ENCODE data around the gene ITLN1. TPM values are rescaled to one million over a fixed set of nuclear protein-coding genes. Genes with fewer than 3 reads are reported as not detected.
"Not testable (repeated sequence)": the region's sequence is repeated elsewhere in the genome, so short reads cannot be mapped to it uniquely, and the experiment has no call there.

ITLN1 gene
- polyA plus RNA-seq, 1 donor (not counting 4 experiments of a cell fraction or from before 2014, with no cell fraction given), result not detected

- TF ChIP-seq EZH2 (IDR thresholded peaks at IDR 0.05; ENCODE audit: low read length) (no peak), CTCF (optimal IDR thresholded peaks at IDR 0.05 in 1 of 3, IDR thresholded peaks at IDR 0.05 in 1 of 3, conservative IDR thresholded peaks at IDR 0.05 in 1 of 3; ENCODE audit: extremely low read depth in 1 of 3, insufficient read depth in 2 of 3, low read length in 3 of 3) (no peak)
- Histone ChIP-seq H3K79me2 (ENCODE audit: control insufficient read depth, insufficient read depth, low read length) (no peaks in the 10 kb centered on the region), H3K9me3 (ENCODE audit: control insufficient read depth, low read depth, low read length) (no peaks in the 10 kb centered on the region), H4K20me1 (ENCODE audit: control insufficient read depth, extremely low read depth, insufficient read depth, low read length) (no peaks in the 10 kb centered on the region), H3K4me2 (ENCODE audit: control insufficient read depth, extremely low read depth, insufficient read depth, low read depth, low read length) (no peak overlapping the region), H3K4me1 (ENCODE audit: control insufficient read depth, extremely low read depth, insufficient read depth, low read length) (no peaks in the 10 kb centered on the region), H3K9ac (ENCODE audit: control insufficient read depth, extremely low read depth, insufficient read depth, low read length) (no peak overlapping the region), H3K36me3 (ENCODE audit: control insufficient read depth in 2 of 2, extremely low read depth in 1 of 2, insufficient read depth in 2 of 2, low read length in 2 of 2) (no peaks in the 10 kb centered on the region), H3K27ac (ENCODE audit: control insufficient read depth, insufficient read depth, low read length) (no peak overlapping the region), H3K27me3 (ENCODE audit: control insufficient read depth, extremely low read depth, insufficient read depth, low read length) (no peaks in the 10 kb centered on the region), H3K4me3 (ENCODE audit: control insufficient read depth in 2 of 3, extremely low read depth in 1 of 3, insufficient read depth in 2 of 3, low read depth in 1 of 3, low read length in 3 of 3) (no peak overlapping the region), H2AFZ (ENCODE audit: control insufficient read depth, low read length) (no peak overlapping the region), H3K9me1 (ENCODE audit: control insufficient read depth, extremely low read depth, insufficient read depth, low read length) (no peaks in the 10 kb centered on the region)
- DNase-seq (ENCODE audit: low read depth, low spot score) (no peak), FAIRE-seq (no peak)
- dilution Hi-C loops (cut with MboI; ENCODE audit: extremely low pct_ligation_motif_present, low sequenced_read_pairs), result no loop called here
These were observed 1.1 kb downstream of the ITLN1 start for GRCh38 chr1:160883581-160884513.

- H3K27me3 ChIP-seq (ENCODE audit: control insufficient read depth, extremely low read depth, insufficient read depth, low read length), result no peaks in the 10 kb centered on the region
- H3K9ac ChIP-seq (ENCODE audit: control insufficient read depth, extremely low read depth, insufficient read depth, low read length), result no peak overlapping the region
- H3K4me3 ChIP-seq (ENCODE audit: control insufficient read depth in 2 of 3, extremely low read depth in 1 of 3, insufficient read depth in 2 of 3, low read depth in 1 of 3, low read length in 3 of 3), result no peak overlapping the region
- H2AFZ ChIP-seq (ENCODE audit: control insufficient read depth, low read length), result no peak overlapping the region
- H3K4me1 ChIP-seq (ENCODE audit: control insufficient read depth, extremely low read depth, insufficient read depth, low read length), result no peaks in the 10 kb centered on the region
- no peaks in the 10 kb centered on the region for H3K9me1 ChIP-seq (ENCODE audit: control insufficient read depth, extremely low read depth, insufficient read depth, low read length)
- no peak overlapping the region for H3K27ac ChIP-seq (ENCODE audit: control insufficient read depth, insufficient read depth, low read length)
- FAIRE-seq (no peak), DNase-seq (ENCODE audit: low read depth, low spot score) (no peak)
- TF ChIP-seq EZH2 (IDR thresholded peaks at IDR 0.05; ENCODE audit: low read length), result no peak
- no peak for TF ChIP-seq CTCF (optimal IDR thresholded peaks at IDR 0.05 in 1 of 3, IDR thresholded peaks at IDR 0.05 in 1 of 3, conservative IDR thresholded peaks at IDR 0.05 in 1 of 3; ENCODE audit: extremely low read depth in 1 of 3, insufficient read depth in 2 of 3, low read length in 3 of 3)
- no peaks in the 10 kb centered on the region for H3K9me3 ChIP-seq (ENCODE audit: control insufficient read depth, low read depth, low read length)
- no peaks in the 10 kb centered on the region for H3K36me3 ChIP-seq (ENCODE audit: control insufficient read depth in 2 of 2, extremely low read depth in 1 of 2, insufficient read depth in 2 of 2, low read length in 2 of 2)
- H3K79me2 ChIP-seq (ENCODE audit: control insufficient read depth, insufficient read depth, low read length), result no peaks in the 10 kb centered on the region
- H4K20me1 ChIP-seq (ENCODE audit: control insufficient read depth, extremely low read depth, insufficient read depth, low read length), result no peaks in the 10 kb centered on the region
- dilution Hi-C loops (cut with MboI; ENCODE audit: extremely low pct_ligation_motif_present, low sequenced_read_pairs), result no loop called here
- H3K4me2 ChIP-seq (ENCODE audit: control insufficient read depth, extremely low read depth, insufficient read depth, low read depth, low read length), result no peak overlapping the region
These were observed 2.4 kb downstream of the ITLN1 start for GRCh38 chr1:160882582-160882981.

- H4K20me1 ChIP-seq (ENCODE audit: control insufficient read depth, extremely low read depth, insufficient read depth, low read length); H3K4me3 ChIP-seq (ENCODE audit: control insufficient read depth in 2 of 3, extremely low read depth in 1 of 3, insufficient read depth in 2 of 3, low read depth in 1 of 3, low read length in 3 of 3); H2AFZ ChIP-seq (ENCODE audit: control insufficient read depth, low read length); H3K9ac ChIP-seq (ENCODE audit: control insufficient read depth, extremely low read depth, insufficient read depth, low read length); H3K4me2 ChIP-seq (ENCODE audit: control insufficient read depth, extremely low read depth, insufficient read depth, low read depth, low read length); H3K36me3 ChIP-seq (ENCODE audit: control insufficient read depth in 2 of 2, extremely low read depth in 1 of 2, insufficient read depth in 2 of 2, low read length in 2 of 2); DNase-seq (ENCODE audit: low read depth, low spot score); H3K27ac ChIP-seq (ENCODE audit: control insufficient read depth, insufficient read depth, low read length); H3K9me1 ChIP-seq (ENCODE audit: control insufficient read depth, extremely low read depth, insufficient read depth, low read length); H3K9me3 ChIP-seq (ENCODE audit: control insufficient read depth, low read depth, low read length); dilution Hi-C loops (cut with MboI; ENCODE audit: extremely low pct_ligation_motif_present, low sequenced_read_pairs); H3K4me1 ChIP-seq (ENCODE audit: control insufficient read depth, extremely low read depth, insufficient read depth, low read length); H3K27me3 ChIP-seq (ENCODE audit: control insufficient read depth, extremely low read depth, insufficient read depth, low read length); H3K79me2 ChIP-seq (ENCODE audit: control insufficient read depth, insufficient read depth, low read length); FAIRE-seq: not testable (repeated sequence)
These were observed 3.7 kb downstream of the ITLN1 start for GRCh38 chr1:160881264-160881663.

All from keratinocyte (primary cell).